Naive thymus-derived CD4-positive, alpha-beta T cell (primary cell): ENCODE measurements around the gene PGBD4. TPM values are rescaled to one million over a fixed set of nuclear protein-coding genes. Genes with fewer than 3 reads are reported as not detected.

Source experiments
- ATAC-seq: fragments of 150-1000 bp; cut with Tn5 transposase; 2 replicates; pipeline ENCODE4 v1.10.0; 2021; ENCODE audit warnings: mild to moderate bottlenecking, moderate library complexity
- CTCF ChIA-PET: fragments of 350-600 bp; sonication (Branson Sonifier 250); formaldehyde crosslinking; loops from one replicate; lab custom pipeline; 2021; ENCODE audit warnings: antibody characterized with exemption; lab: Charles Lee
- POLR2A ChIA-PET: fragments of 350-600 bp; sonication (Branson Sonifier 250); formaldehyde crosslinking; loops from one replicate; lab custom pipeline; 2021; ENCODE audit warnings: antibody characterized with exemption, inconsistent platforms; lab: Charles Lee
- DNase-seq, 9 donors: peaks; one replicate each; pipeline versions ENCODE4 v3.0.0 to v3.0.0-alpha.2; 2020 to 2022; ENCODE audit warnings: mixed read lengths in 1 of 9
- H3K27ac ChIP-seq: one replicate; pipeline ENCODE4 v1.7.0; 2013; ENCODE audit warnings: mild to moderate bottlenecking, low read depth, low read length, moderate library complexity
- H3K27me3 ChIP-seq, 2 donors: one replicate each; pipeline ENCODE4 v1.7.0; 2013; ENCODE audit warnings: low read length in 2 of 2, mild to moderate bottlenecking in 2 of 2, moderate library complexity in 2 of 2; ENCODE audit not compliant: control insufficient read depth in 2 of 2, insufficient read depth in 2 of 2
- H3K36me3 ChIP-seq, 3 experiments: 1 replicate in 2 of 3; 2 replicates in 1 of 3; pipeline ENCODE4 v1.7.0; 2013; ENCODE audit warnings: low read length in 3 of 3, mild to moderate bottlenecking in 3 of 3, moderate library complexity in 1 of 3; ENCODE audit not compliant: insufficient read depth in 3 of 3, control insufficient read depth in 2 of 3
- H3K4me1 ChIP-seq, 2 donors: one replicate each; pipeline ENCODE4 v1.7.0; 2013; ENCODE audit warnings: low read length in 2 of 2, mild to moderate bottlenecking in 2 of 2, moderate library complexity in 1 of 2; ENCODE audit not compliant: control insufficient read depth in 2 of 2, insufficient read depth in 2 of 2
- H3K4me3 ChIP-seq: 2 replicates; pipeline ENCODE4 v1.7.0; 2013; ENCODE audit warnings: mild to moderate bottlenecking, low read length
- H3K9me3 ChIP-seq, 3 experiments: 1 replicate in 2 of 3; 2 replicates in 1 of 3; pipeline ENCODE4 v1.7.0; 2013; ENCODE audit warnings: low read length in 3 of 3; ENCODE audit not compliant: control insufficient read depth in 2 of 3
- H3K27ac Mint-ChIP-seq, 9 donors: one replicate each; pipeline ENCODE4 v1.8.0; 2020 to 2022; ENCODE audit warnings: mixed read lengths in 9 of 9, mild to moderate bottlenecking in 8 of 9, moderate library complexity in 5 of 9, inconsistent platforms in 2 of 9
- H3K27me3 Mint-ChIP-seq, 5 donors: one replicate each; pipeline ENCODE4 v1.8.0; 2021 to 2022; ENCODE audit warnings: mixed read lengths in 5 of 5, mild to moderate bottlenecking in 1 of 5
- H3K36me3 Mint-ChIP-seq, 5 donors: one replicate each; pipeline ENCODE4 v1.8.0; 2020 to 2022; ENCODE audit warnings: mixed read lengths in 5 of 5, mild to moderate bottlenecking in 3 of 5, inconsistent platforms in 1 of 5
- H3K4me1 Mint-ChIP-seq, 7 donors: one replicate each; pipeline ENCODE4 v1.8.0; 2020 to 2022; ENCODE audit warnings: mixed read lengths in 7 of 7, mild to moderate bottlenecking in 3 of 7, inconsistent platforms in 1 of 7
- H3K4me3 Mint-ChIP-seq, 10 donors: one replicate each; pipeline ENCODE4 v1.8.0; 2020 to 2022; ENCODE audit warnings: mild to moderate bottlenecking in 10 of 10, mixed read lengths in 10 of 10, moderate library complexity in 6 of 10, inconsistent platforms in 2 of 10
- H3K9me3 Mint-ChIP-seq, 11 donors: one replicate each; pipeline ENCODE4 v1.8.0; 2020 to 2022; ENCODE audit warnings: mixed read lengths in 11 of 11, mild to moderate bottlenecking in 4 of 11, inconsistent platforms in 1 of 11, moderate library complexity in 1 of 11
- intact Hi-C, 2 donors: fragments of 100-400 bp; cut with micrococcal nuclease; formaldehyde crosslinking; loops; one replicate each; pipeline ENCODE4 v1.15.1; 2023
- polyA plus RNA-seq, 2 donors: library from polyadenylated mRNA; unstranded; fragments of 300-500 nt; fragmentation: Illumina TruSeq; gene quantifications; one replicate each; pipeline ENCODE4 v1.2.3, GENCODE V29; 2021
- total RNA-seq, 6 experiments: library from RNA in 5 of 6; stranded (reverse) in 5 of 6; gene quantifications; 1 replicate in 5 of 6; 2 replicates in 1 of 6; pipeline ENCODE4 v1.2.3 and lab custom pipeline; 2021 to 2026

Gene PGBD4
- total RNA-seq: 1 to 10 TPM; 3.2 to 6.5 (median 4.2) TPM
- 1 to 10 TPM; 1.5 to 2.0 TPM for polyA plus RNA-seq
- 21.3 reads per million, percentile 52 among the genes with 10 or more reads in this experiment for total RNA-seq (lab: John Stamatoyannopoulos, UW)

DNA sequence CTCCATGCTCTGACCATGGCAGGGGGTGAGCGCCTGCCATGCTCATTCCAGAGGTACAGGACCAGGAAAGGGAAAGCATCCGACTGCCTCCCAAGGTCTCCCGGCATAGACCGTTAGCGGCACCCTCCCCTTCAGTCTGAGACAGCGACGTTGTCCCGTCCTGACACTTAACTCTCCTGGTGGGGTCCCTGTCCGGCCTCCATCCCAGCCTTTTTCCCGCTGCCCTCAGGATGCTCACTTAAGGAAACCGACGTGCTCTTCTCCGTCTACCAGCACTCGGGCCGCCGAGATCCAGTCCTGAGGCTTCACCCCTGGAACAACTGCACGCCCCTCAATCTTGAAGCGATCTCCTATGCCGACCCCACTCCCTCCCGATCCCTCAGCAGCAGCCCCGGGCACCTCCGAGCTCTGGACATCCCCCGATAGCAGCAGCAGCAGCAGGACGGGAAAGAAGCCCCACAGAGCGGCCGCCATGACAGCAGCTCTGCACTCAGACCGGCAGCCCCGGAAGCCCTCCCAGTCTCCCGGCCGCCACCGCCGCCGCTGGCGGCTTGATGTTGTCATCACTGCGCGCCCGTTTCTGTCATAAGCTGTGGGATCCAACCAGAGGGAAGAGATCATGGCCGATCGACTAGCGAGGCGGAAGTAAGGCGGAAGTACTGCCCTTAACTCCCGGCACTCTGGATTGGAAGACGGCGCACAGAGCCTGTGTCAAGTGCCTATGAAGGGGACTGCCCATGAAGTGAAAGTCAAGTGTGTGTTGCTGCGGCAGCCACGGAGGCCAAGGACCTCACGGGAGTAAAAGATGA, at the start of gene PGBD4, which contains the start of gene EMC7:
PGBD4 (plus strand) TSS at position 718 of the 809 bp plus-strand sequence. CDS start 449 bp downstream, outside the sequence.
EMC7 (minus strand) TSS at position 497 of the 809 bp plus-strand sequence; CDS start at position 474, 23 bp downstream.
- DNase-seq (peak; percentile 98 to 99 (median 99)), ATAC-seq (peak; percentile 99)
- intact Hi-C loops: loop anchor here (1.0 to 5.0 kb wide), 11 partner anchors 63 to 1446 kb away; partner anchors contain the start of genes EMC4 (in 2 of the 2), GOLGA8B (in 2 of the 2), LPCAT4 (in 2 of the 2) and AQR (in 1 of the 2)
- Mint-ChIP-seq H3K4me1 (peaks cover 15 to 56% (median 45%) of the 10 kb centered on the region in 7 donors), H3K27me3 (peaks cover 0 to 3% (median 0%) of the 10 kb centered on the region in 5 donors), H3K9me3 (peaks cover 0 to 38% (median 11%) of the 10 kb centered on the region in 11 donors), H3K36me3 (peaks cover 5 to 26% (median 13%) of the 10 kb centered on the region in 5 donors), H3K4me3 (peak within 1 kb of the TSS; percentile 91 to 100 (median 96)), H3K27ac (peak within 1 kb of the TSS; percentile 97 to 100 (median 98))
- CTCF ChIA-PET: no interaction called here
- H3K27ac ChIP-seq: peak within 1 kb of the TSS; percentile 96
- H3K27me3 ChIP-seq: no peaks in the 10 kb centered on the region
- H3K4me1 ChIP-seq: peaks cover 16 to 27% of the 10 kb centered on the region in 2 donors
- no peaks in the 10 kb centered on the region for H3K9me3 ChIP-seq
- H3K4me3 ChIP-seq: peak within 1 kb of the TSS; percentile 66
- H3K36me3 ChIP-seq: peaks cover 0 to 5% (median 0%) of the 10 kb centered on the region in 3 experiments
- POLR2A ChIA-PET: interaction anchor here (0.6 to 1.3 kb wide), 11 partner anchors 9 to 886 kb away, joined by 3 to 23 read pairs (median 5); partner anchors contain the start of genes AVEN, EMC4, KATNBL1 and LPCAT4

DNA sequence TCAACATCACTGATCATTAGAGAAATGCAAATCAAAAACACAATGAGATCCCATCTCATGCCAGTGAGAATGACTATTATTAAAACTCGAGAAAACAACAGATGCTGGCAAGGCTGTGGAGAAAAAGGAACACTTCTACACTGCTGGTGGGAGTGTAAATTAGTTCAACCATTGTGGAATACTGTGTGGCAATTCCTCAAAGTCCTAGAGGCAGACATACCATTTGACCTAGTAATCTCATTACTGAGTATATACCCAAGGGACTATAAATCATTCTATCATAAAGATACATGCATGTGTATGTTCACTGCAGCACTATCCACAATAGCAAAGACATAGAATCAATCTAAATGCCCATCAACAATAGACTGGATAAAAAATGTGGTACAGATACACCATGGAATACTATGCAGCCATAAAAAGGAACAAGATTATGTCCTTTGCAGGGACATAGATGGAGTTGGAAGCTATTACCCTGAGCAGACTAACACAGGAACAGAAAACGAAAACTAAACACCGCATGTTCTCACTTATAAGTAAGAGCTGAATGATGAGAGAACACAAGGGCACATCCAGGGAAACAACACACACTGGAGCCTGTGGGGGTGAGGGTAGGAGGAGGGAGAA, 47.7 kb upstream of the PGBD4 start:
- peaks cover 15 to 20% (median 20%) of the 10 kb centered on the region in 5 donors for H3K36me3 Mint-ChIP-seq

DNA sequence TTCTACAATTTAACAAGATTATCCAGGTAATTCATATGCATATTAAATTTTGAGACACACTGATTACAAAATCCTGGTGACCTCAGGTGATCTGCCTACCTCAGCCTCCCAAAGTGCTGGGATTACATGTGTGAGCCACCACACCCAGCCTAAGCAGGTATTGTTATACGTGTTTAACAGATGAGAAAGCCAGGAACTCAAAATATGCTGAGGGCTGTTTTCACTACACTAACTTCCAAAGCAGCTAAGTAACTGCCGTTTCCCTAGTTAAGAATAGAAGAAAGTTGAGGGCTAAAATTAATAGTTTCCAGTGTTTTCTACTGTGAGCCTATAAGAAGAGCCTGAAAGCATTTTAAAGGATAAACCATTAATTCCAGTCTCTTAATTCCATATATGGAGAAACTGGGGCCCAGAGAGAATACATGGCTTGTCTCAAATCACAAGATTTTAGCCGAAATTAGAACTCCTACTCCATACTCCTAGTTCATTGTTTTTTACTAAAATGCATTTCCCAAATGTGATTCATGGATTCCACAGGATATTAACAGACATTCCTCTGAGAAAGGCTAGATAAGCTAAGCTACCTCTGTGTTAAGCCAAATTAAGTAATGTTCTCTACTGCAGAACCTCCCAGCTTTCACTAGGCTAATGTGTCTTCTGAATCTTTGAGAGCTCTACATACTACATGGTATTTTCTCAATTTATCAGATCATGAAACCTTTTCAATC, 45.9 kb upstream of the PGBD4 start:
- Mint-ChIP-seq H3K4me1 (no peaks in the 10 kb centered on the region), H3K4me3 (no peak overlapping the region), H3K27ac (no peak overlapping the region), H3K9me3 (peaks cover 0 to 15% (median 6%) of the 10 kb centered on the region in 11 donors), H3K36me3 (peaks cover 3 to 8% (median 7%) of the 10 kb centered on the region in 5 donors), H3K27me3 (peaks cover 0 to 15% (median under 1%) of the 10 kb centered on the region in 5 donors)
- H3K9me3 ChIP-seq: no peaks in the 10 kb centered on the region
- H3K27ac ChIP-seq: no peak overlapping the region
- DNase-seq (no peak), ATAC-seq (no peak)
- no peaks in the 10 kb centered on the region for H3K27me3 ChIP-seq
- ChIA-PET CTCF (no interaction called here), POLR2A (no interaction called here)
- intact Hi-C loops: no loop called here
- H3K36me3 ChIP-seq: no peaks in the 10 kb centered on the region
- H3K4me1 ChIP-seq: no peaks in the 10 kb centered on the region
- no peak overlapping the region for H3K4me3 ChIP-seq

More for the DNA sequence above, 47.7 kb upstream of the PGBD4 start:
- H3K4me1 Mint-ChIP-seq: no peaks in the 10 kb centered on the region
- intact Hi-C loops: no loop called here
- CTCF ChIA-PET: no interaction called here
- no peak for ATAC-seq
- H3K27me3 ChIP-seq: no peaks in the 10 kb centered on the region
- no peak overlapping the region for H3K4me3 ChIP-seq
- POLR2A ChIA-PET: interaction anchor here (0.6 kb wide), 1 partner anchor 321 kb away, joined by 3 read pairs; no protein-coding TSS in a partner anchor
- peaks cover 0 to 16% (median 6%) of the 10 kb centered on the region in 5 donors for H3K27me3 Mint-ChIP-seq
- no peak overlapping the region for H3K27ac ChIP-seq
- no peaks in the 10 kb centered on the region for H3K36me3 ChIP-seq
- no peak overlapping the region for H3K27ac Mint-ChIP-seq
- no peak overlapping the region for H3K4me3 Mint-ChIP-seq
- H3K4me1 ChIP-seq: no peaks in the 10 kb centered on the region
- DNase-seq: no peak
- H3K9me3 Mint-ChIP-seq: peaks cover 0 to 32% (median 21%) of the 10 kb centered on the region in 11 donors
- peaks cover 0 to 4% (median 0%) of the 10 kb centered on the region in 3 experiments for H3K9me3 ChIP-seq

DNA sequence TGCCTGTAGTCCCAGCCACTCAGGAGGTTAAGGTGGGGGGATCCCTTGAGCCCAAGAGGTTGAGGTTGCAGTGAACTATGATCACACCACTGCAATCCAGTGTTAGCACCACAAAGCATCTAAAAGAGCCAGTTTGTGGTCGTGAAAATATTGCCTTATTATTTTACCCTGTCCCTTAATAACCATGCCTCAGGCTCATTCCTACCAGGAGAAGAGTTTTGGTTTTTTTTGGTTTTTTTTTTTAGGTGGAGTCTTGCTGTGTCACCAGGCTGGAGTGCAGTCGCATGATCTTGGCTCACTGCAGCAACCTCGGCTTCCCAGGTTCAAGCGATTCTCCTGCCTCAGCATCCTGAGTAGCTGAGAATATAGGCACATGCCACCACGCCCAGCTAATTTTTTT, 45.0 kb upstream of the PGBD4 start:
- H3K4me3 ChIP-seq: no peak overlapping the region
- ATAC-seq (no peak), DNase-seq (no peak)
- H3K36me3 Mint-ChIP-seq: peaks cover 0 to 2% (median 0%) of the 10 kb centered on the region in 5 donors
- no peaks in the 10 kb centered on the region for H3K36me3 ChIP-seq
- no peak overlapping the region for H3K4me3 Mint-ChIP-seq
- no peak overlapping the region for H3K27ac Mint-ChIP-seq
- no peaks in the 10 kb centered on the region for H3K9me3 ChIP-seq
- H3K27ac ChIP-seq: no peak overlapping the region
- ChIA-PET CTCF (interaction anchor here (0.9 kb wide), 1 partner anchor 310 kb away, joined by 3 read pairs; the partner anchor contains the start of gene LPCAT4), POLR2A (no interaction called here)
- no peaks in the 10 kb centered on the region for H3K4me1 ChIP-seq
- intact Hi-C loops: no loop called here
- H3K4me1 Mint-ChIP-seq: peaks cover 0 to 3% (median 2%) of the 10 kb centered on the region in 7 donors
- no peaks in the 10 kb centered on the region for H3K27me3 ChIP-seq
- peaks cover 0 to 8% (median 0%) of the 10 kb centered on the region in 11 donors for H3K9me3 Mint-ChIP-seq
- peaks cover 0 to 6% (median 0%) of the 10 kb centered on the region in 5 donors for H3K27me3 Mint-ChIP-seq

DNA sequence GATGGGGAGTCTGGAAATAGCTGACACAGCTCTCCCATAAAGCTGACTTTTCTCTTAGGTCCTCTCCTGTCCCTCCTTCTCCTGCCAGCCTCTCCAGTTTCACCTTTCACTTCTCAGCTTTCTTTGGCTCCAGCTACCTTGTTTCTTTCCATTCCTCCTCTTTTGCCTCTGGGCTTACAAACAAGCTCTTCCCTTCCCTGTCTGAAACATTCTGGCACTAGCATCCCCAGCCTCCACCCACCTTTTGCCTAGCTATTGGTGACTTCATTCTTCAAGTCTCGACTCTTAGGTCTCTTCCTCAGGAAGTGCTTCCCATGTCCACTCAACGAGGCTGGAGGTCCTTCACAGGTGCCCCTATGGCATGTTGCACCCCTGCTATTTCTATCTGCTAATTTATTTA, 42.4 kb upstream of the PGBD4 start:
- Mint-ChIP-seq H3K4me3 (no peak overlapping the region), H3K36me3 (no peaks in the 10 kb centered on the region), H3K4me1 (peaks cover 0 to 7% (median 4%) of the 10 kb centered on the region in 7 donors), H3K9me3 (no peaks in the 10 kb centered on the region), H3K27me3 (peaks cover 0 to 2% (median 0%) of the 10 kb centered on the region in 5 donors), H3K27ac (no peak overlapping the region)
- no peak overlapping the region for H3K4me3 ChIP-seq
- H3K27me3 ChIP-seq: no peaks in the 10 kb centered on the region
- H3K9me3 ChIP-seq: no peaks in the 10 kb centered on the region
- ATAC-seq (no peak), DNase-seq (no peak)
- no peak overlapping the region for H3K27ac ChIP-seq
- intact Hi-C loops: no loop called here
- POLR2A ChIA-PET: no interaction called here
- H3K4me1 ChIP-seq: no peaks in the 10 kb centered on the region
- CTCF ChIA-PET: interaction anchor here (0.8 to 5.9 kb wide), 3 partner anchors 9 to 572 kb away, joined by 3 to 59 read pairs (median 3); partner anchors contain the start of gene KATNBL1
- H3K36me3 ChIP-seq: no peaks in the 10 kb centered on the region
